Gastroesophageal sphincter (tissue), 3 donors: ENCODE results near the gene TBCD.

Source experiments
- CTCF ChIP-seq, 4 experiments: fragments of 200-600 bp in 2 of 4; fragments of 450-650 bp in 2 of 4; sonication (generic) in 1 of 4; IDR thresholded peaks; one replicate each; pipeline ENCODE4 v1.5.1; 2017 to 2019; ENCODE audit warnings: antibody characterized with exemption in 4 of 4, mild to moderate bottlenecking in 2 of 4, moderate library complexity in 2 of 4
- POLR2A ChIP-seq, 2 donors: fragments of 450-650 bp; IDR thresholded peaks; one replicate each; pipeline ENCODE4 v1.6.1; 2017; ENCODE audit warnings: antibody characterized with exemption in 2 of 2, mild to moderate bottlenecking in 2 of 2, moderate library complexity in 1 of 2
- POLR2AphosphoS5 ChIP-seq: sonication (generic); formaldehyde crosslinking; IDR thresholded peaks from one replicate; pipeline ENCODE4 v1.6.1; 2017; ENCODE audit warnings: antibody characterized with exemption

- TF ChIP-seq CTCF (IDR thresholded peaks at IDR 0.05) (no peak), POLR2AphosphoS5 (no peak), POLR2A (IDR thresholded peaks at IDR 0.05) (no peak)
Observed at GRCh38 chr17:82815354-82815753, 63.5 kb downstream of the TBCD start.
